Glutamatergic neuron (in vitro differentiated cells): ENCODE results near the gene LYZL1. TPM values are rescaled to one million over a fixed set of nuclear protein-coding genes. Genes with fewer than 3 reads are reported as not detected.
"Not testable (repeated sequence)": the region's sequence is repeated elsewhere in the genome, so short reads cannot be mapped to it uniquely, and the experiment has no call there.

ENCODE experiments used
- DNase-seq: peaks from one replicate; pipeline ENCODE4 v3.0.0; 2022
- H3K27ac Mint-ChIP-seq: one replicate; pipeline ENCODE4 v1.8.0; 2020; ENCODE audit warnings: mild to moderate bottlenecking, mixed read lengths, inconsistent platforms; ENCODE audit not compliant: unreplicated experiment
- H3K27me3 Mint-ChIP-seq: one replicate; pipeline ENCODE4 v1.8.0; 2020; ENCODE audit warnings: mild to moderate bottlenecking, moderate library complexity, mixed read lengths, inconsistent platforms; ENCODE audit not compliant: unreplicated experiment
- H3K36me3 Mint-ChIP-seq: one replicate; pipeline ENCODE4 v1.8.0; 2020; ENCODE audit warnings: mild to moderate bottlenecking, mixed read lengths, inconsistent platforms; ENCODE audit not compliant: unreplicated experiment
- H3K4me1 Mint-ChIP-seq: one replicate; pipeline ENCODE4 v1.8.0; 2020; ENCODE audit warnings: mild to moderate bottlenecking, low read depth, mixed read lengths, inconsistent platforms; ENCODE audit not compliant: unreplicated experiment
- H3K4me3 Mint-ChIP-seq: one replicate; pipeline ENCODE4 v1.8.0; 2020; ENCODE audit warnings: mild to moderate bottlenecking, mixed read lengths, inconsistent platforms; ENCODE audit not compliant: unreplicated experiment
- H3K9me3 Mint-ChIP-seq: one replicate; pipeline ENCODE4 v1.8.0; 2020; ENCODE audit warnings: mild to moderate bottlenecking, moderate library complexity, mixed read lengths, inconsistent platforms; ENCODE audit not compliant: unreplicated experiment
- CTCF ChIP-seq: fragments of 200-600 bp; sonication (generic); IDR thresholded peaks from one replicate; pipeline ENCODE4 v1.5.0; 2021; ENCODE audit not compliant: partially characterized antibody, unreplicated experiment
- total RNA-seq: library from RNA; stranded (reverse); fragmentation: NEBNext Ultra II Directional; extraction: Animal tissue kit (Norgen Biotek cat#: 25700); gene quantifications from one replicate; pipeline ENCODE4 v1.2.1, GENCODE V29; 2021; ENCODE audit not compliant: unreplicated experiment

The LYZL1 gene
- total RNA-seq, 1 donor from 2014 or later = not detected

GRCh38 chr10:29358010-29358616 lies 69.2 kb downstream of the LYZL1 start:
- TF ChIP-seq CTCF = no peak
- Mint-ChIP-seq H3K27ac (no peak overlapping the region), H3K27me3 (peaks cover 2% of the 10 kb centered on the region), H3K9me3 (no peaks in the 10 kb centered on the region), H3K4me3 (no peak overlapping the region), H3K4me1 (no peaks in the 10 kb centered on the region), H3K36me3 (no peaks in the 10 kb centered on the region)
- no peak for DNase-seq

DNA sequence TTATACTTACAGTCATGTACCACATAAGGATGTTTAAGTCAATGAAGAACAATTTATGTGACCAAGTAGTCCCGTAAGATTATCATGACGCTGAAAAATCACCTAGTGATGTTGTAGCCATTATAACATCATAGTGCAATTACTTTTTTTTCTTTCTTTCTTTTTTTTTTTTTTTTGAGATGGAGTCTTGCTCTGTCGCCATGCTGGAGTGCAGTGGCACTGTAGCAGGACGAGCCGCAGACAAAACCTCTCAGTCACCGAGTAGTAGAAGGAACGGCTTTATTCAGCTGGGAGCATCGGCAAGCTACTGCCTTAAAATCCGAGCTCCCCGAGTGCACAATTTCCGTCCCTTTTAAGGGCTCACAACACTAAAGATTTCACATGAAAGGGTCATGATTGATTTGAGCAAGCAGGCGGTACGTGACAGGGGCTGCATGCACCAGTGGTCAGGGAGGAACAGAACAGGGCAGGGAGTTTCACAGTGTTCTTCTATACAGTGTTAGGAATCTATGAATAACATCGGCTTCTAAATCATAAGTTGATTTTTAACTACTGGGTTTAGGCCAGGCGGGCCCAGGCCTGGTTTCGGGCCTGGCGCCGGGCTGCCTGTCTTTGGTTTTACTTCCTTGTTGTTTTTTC lies 71.5 kb downstream of the LYZL1 start:
- not testable (repeated sequence) for H3K9me3 Mint-ChIP-seq, H3K36me3 Mint-ChIP-seq, H3K4me3 Mint-ChIP-seq, H3K27me3 Mint-ChIP-seq, H3K4me1 Mint-ChIP-seq, H3K27ac Mint-ChIP-seq, DNase-seq
